ENCODE data around the gene GRID1.

Gene GRID1

GRCh38 chr10:85914720-85915119, 451.9 kb downstream of the GRID1 start:
- no peak for DNase-seq

DNA sequence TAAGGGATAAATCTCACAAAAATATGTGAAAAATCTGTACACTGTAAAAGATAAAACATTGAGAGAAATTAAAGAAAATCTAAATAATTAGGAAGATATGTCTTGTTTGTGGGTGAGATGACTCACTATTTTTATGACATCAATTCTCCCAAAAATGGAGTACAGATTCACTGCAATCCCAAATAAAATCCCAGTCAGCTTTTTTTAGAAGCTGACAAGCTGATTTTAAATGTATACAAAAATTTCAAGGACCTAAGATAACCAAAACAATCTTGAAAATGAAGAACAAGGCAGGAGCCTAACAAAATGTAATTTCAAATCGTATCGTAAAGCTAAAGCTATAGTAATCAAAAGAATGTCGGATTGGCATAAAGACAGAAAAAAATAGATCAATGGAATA, 458.1 kb downstream of the GRID1 start:
- DNase-seq = no peak

DNA sequence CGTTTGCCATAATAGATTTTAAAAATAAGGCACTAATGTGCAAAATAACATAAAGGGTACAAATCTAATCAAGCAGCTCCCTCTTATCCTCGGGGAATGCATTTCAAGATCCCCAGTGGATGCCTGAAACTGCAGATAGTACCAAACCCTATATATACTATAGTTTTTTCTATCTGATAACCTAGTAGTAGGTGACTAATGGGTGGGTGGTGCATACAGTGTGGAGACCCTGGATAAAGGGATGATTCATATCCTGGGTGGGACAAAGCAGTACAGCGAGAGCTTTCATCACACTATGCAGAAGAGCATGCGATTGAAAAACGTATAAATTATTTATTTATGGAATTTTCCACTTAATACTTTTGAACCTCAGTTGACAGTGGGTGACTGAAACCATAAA, 464.5 kb downstream of the GRID1 start:
- no peak for DNase-seq

- no peak for DNase-seq
Measured at GRCh38 chr10:85901599-85901998, 465.0 kb downstream of the GRID1 start.

DNA sequence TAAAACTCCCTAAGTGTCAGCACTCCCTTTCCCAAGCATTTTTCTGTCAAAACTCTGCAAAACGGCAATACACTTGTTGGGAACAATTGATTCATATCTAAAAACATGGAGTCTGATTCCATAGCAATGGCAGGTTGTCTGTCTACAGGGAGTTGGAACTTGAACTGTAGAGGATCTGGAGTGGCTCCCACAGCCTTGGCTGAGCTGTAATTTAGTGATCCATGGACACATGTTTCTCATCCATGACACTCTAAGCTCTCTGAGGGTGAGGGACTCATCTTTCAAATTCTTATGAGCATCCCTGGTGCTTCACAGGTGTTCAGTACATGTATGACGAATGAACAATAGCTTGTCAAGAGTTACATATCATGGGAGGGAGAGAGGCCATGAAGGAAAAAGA, 466.1 kb downstream of the GRID1 start:
- DNase-seq = no peak

GRCh38 chr10:85900061-85900460, 466.5 kb downstream of the GRID1 start:
- no peak for DNase-seq

DNA sequence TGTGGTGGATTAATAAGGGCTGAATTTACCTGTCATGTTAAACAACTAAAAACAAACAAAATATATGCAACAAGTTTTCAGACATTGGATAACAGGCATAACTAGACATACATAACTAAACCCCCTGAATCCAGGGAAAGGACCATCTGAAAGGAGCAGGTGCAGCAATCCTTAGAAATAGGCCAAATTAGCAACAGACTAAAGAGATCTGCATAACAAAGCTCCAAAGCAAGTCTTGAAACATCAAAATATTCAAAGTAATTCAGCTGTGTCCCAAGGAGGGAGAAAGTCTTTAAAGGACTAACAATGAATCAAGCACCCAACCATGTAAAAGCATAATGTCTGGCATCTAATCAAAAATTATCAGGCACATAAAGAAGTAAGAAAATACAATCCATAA, 475.1 kb downstream of the GRID1 start:
- DNase-seq = no peak

- no peak for DNase-seq
Measured at GRCh38 chr10:85888559-85888958, 478.0 kb downstream of the GRID1 start.

DNA sequence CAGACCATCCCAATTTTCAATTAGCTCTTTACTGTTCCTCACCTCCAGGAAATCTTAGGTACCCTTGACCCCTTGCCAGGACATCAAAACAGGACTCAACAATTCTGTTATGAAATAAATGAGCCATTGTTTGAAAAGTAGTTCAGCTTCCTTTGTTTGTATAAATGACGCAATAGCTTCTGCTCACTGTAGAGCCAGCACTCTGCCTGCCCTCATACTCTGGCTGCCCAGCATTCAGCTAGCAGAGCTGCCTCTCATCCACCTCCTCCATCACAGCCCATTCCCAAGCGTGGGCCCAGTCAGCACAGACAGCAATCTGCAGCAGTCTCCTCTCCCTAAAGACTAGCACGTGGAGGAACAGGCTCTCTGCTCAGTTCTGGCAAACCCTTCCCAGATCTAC, 478.6 kb downstream of the GRID1 start:
- DNase-seq = no peak

- DNase-seq = no peak
Measured at GRCh38 chr10:85874208-85874607, 492.4 kb downstream of the GRID1 start.

- no peak for DNase-seq
Measured at GRCh38 chr10:85873063-85873462, 493.5 kb downstream of the GRID1 start.

- DNase-seq = no peak
Measured at GRCh38 chr10:85868627-85869499, 497.7 kb downstream of the GRID1 start.

GRCh38 chr10:85864868-85865526, 501.6 kb downstream of the GRID1 start:
- DNase-seq = no peak

- DNase-seq = no peak
Measured at GRCh38 chr10:85864173-85864549, 502.4 kb downstream of the GRID1 start.

- DNase-seq = no peak
Measured at GRCh38 chr10:85863301-85864172, 503.1 kb downstream of the GRID1 start.

GRCh38 chr10:85862771-85863170, 503.8 kb downstream of the GRID1 start:
- DNase-seq = no peak

DNA sequence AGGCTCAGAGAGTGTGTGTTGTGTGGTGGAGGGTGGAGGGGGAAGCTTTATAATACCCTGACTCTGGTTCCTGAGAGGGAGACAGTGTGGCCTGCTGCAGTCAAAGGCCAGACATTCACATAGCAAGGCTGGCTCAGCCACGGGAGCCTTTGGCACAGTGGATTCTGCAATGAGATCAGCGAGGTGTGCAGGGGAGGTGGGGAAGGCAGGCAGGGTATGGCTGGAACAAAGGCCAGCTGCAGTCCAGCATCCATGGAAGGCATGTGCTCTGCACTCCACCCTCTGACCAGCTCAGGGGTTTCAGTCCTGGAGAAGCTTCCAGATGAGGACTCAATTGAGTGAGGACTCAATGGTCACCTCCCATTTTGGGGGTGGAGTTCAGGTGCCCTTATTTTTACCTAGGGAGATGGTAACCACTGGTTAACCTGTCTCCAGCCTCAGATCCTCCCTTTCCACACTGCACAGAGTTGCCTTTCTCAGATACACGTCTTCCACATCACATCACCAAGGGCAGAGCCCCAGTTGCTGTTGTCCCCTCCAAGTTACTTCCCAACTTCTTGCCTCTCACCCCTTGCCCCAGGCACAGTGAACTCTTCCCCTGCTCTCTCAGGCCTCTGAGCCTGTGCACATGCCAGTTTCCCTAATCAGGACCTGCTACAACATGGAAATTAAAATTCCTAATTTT, 504.9 kb downstream of the GRID1 start:
- DNase-seq = no peak

DNA sequence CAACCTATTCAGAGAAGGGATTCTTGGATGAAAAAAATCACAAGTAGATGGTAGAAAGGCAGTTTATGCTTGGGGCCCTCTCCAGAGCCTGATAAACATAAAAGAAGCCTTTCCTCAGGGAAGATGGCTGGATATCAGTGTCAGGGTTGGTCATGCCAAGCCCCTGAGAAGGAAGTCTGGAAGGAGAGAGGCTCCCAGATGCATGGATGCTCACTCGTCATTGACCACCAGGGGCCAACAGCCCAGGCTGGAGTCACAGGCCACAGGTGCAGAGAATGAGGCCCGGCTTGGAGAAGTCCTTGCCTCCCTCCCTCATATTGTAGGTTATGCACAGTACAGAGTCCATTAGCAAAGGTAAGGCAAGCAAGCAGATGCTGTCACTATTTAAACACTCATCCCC, 506.7 kb downstream of the GRID1 start:
- DNase-seq = no peak

DNA sequence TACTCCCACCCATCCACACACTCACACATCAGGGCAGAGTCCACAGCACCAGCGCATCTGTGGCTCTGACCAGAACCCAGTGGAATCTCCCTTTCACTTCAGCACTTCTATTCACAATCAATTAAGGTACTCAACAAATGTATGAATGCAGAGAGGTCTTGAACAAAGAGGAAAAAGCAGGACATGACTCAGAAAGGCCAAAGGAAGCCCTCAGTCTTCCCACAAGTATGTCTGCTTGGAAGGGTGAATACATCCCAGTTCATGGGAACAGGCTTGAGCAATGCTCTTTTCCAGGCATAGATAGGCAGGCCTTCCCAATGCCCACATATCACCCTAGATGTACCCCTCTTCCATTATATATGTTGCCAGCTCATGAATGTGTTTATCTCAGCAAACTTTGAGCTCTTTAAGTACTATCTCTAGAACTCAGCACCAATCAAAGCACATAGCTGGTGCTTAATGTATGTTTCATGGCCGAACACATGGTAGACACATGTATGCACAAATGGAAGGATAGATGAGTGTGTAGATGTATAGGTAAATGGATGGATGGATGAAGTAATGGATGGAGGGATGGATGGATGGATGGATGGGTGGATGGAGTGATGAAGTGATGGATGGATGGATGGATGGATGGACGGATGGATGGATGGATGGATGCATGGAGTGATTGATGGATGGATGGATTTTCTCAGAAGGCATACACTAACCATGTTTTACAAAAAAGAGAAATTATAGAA, 507.6 kb downstream of the GRID1 start:
- DNase-seq = no peak

GRCh38 chr10:85857791-85858190, 508.8 kb downstream of the GRID1 start:
- DNase-seq = no peak

DNA sequence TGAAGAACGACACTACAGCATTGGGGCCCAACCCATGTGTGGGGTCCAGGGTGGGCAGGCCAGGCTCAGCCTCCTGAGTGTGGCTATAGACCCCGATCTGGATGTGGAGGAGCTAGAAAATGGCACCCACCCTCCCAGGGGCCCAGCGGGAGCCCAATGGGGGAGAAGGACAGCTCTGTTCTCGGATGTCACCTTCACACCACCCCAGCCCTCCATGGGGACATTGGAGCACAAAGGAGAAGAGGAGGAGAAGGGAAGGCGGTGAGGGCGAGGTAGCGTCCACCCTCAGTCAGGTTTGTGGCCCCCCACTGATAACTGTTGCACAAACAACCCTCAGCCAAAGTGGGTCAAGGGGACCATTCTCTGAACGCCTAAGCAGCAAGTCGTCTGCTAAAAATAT, 509.3 kb downstream of the GRID1 start:
- DNase-seq = no peak

GRCh38 chr10:85851934-85852333, 514.7 kb downstream of the GRID1 start:
- DNase-seq = no peak
